Measurements from ENCODE around the gene PPP1R12B.
"Not testable (repeated sequence)": the region's sequence is repeated elsewhere in the genome, so short reads cannot be mapped to it uniquely, and the experiment has no call there.

PPP1R12B gene

GRCh38 chr1:202619505-202619904 lies 271.0 kb downstream of the PPP1R12B start:
- no peak for DNase-seq

GRCh38 chr1:202620036-202620435 lies 271.5 kb downstream of the PPP1R12B start:
- not testable (repeated sequence) for DNase-seq

GRCh38 chr1:202621446-202621845 lies 272.9 kb downstream of the PPP1R12B start:
- DNase-seq = no peak

GRCh38 chr1:202622388-202622787 lies 273.9 kb downstream of the PPP1R12B start:
- no peak for DNase-seq

GRCh38 chr1:202623075-202623474 lies 274.6 kb downstream of the PPP1R12B start:
- DNase-seq = no peak

- DNase-seq = not testable (repeated sequence)
Measured at GRCh38 chr1:202623476-202623875, 275.0 kb downstream of the PPP1R12B start.

GRCh38 chr1:202624088-202624780 lies 275.7 kb downstream of the PPP1R12B start:
- no peak for DNase-seq

GRCh38 chr1:202624781-202625108 lies 276.2 kb downstream of the PPP1R12B start:
- DNase-seq = no peak

GRCh38 chr1:202625416-202626360 lies 277.2 kb downstream of the PPP1R12B start:
- no peak for DNase-seq

GRCh38 chr1:202627036-202627435 lies 278.5 kb downstream of the PPP1R12B start:
- DNase-seq = not testable (repeated sequence)

GRCh38 chr1:202627841-202628565 lies 279.5 kb downstream of the PPP1R12B start:
- DNase-seq = no peak

GRCh38 chr1:202628646-202629215 lies 280.2 kb downstream of the PPP1R12B start:
- no peak for DNase-seq

GRCh38 chr1:202629257-202629811 lies 280.8 kb downstream of the PPP1R12B start:
- not testable (repeated sequence) for DNase-seq

GRCh38 chr1:202630096-202630495 lies 281.6 kb downstream of the PPP1R12B start:
- DNase-seq = not testable (repeated sequence)

- no peak for DNase-seq
Measured at GRCh38 chr1:202630541-202630940, 282.0 kb downstream of the PPP1R12B start.

GRCh38 chr1:202631076-202631923 lies 282.8 kb downstream of the PPP1R12B start:
- DNase-seq = no peak

GRCh38 chr1:202632241-202632640 lies 283.7 kb downstream of the PPP1R12B start:
- no peak for DNase-seq

GRCh38 chr1:202636171-202636570 lies 287.7 kb downstream of the PPP1R12B start:
- DNase-seq = not testable (repeated sequence)

GRCh38 chr1:202637321-202638018 lies 289.0 kb downstream of the PPP1R12B start:
- not testable (repeated sequence) for DNase-seq

GRCh38 chr1:202638019-202638700 lies 289.7 kb downstream of the PPP1R12B start:
- no peak for DNase-seq
